ENCODE measurements around the gene GMDS.

Gene GMDS

DNA sequence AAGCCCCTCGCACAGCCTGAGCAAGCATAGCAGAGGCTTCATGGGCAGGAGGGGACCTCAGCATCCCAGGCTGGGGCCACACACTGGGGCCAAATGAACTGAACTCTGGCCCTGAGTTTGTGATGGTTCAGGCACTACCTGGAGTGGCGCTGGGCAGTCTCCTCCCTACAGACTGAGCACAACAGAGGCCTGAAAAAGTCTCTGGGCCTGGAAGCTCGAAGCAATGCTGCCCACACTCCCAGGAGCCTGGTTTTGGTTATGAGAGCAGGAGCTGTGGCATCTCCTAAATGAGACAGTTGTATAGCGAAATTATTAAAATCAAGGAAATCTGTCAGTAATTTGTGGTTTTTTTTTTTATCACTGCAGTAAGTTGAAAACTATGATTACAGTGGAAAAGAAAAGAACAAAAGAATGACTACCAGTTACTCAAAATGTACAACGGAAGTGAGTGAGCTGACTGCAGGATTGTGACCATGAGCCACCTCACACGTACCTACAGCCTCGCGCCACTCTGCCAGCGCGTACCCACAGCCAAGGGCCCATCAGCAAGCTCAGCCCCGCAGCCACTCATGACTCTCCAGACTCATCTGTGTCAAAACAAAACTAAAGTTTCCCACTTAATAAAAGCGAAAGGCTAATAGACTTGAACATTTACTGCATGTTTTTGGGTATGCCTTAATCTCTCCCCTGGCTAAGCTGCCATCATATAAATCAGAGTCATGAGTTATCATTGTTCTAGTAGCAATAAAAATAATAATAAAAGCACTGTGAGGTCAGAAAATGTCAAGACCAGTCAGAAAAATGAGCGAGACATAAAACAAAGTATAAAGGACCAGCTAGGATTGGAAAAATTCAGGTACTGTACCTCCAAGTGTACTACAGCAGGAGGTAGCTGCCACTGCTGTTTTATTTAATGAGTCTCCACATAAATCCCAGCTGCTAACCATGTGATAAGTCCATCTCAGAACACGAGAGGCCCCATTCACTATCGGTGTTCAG is 458.7 kb downstream of the GMDS start:
- TF ChIP-seq, protein P1, sequence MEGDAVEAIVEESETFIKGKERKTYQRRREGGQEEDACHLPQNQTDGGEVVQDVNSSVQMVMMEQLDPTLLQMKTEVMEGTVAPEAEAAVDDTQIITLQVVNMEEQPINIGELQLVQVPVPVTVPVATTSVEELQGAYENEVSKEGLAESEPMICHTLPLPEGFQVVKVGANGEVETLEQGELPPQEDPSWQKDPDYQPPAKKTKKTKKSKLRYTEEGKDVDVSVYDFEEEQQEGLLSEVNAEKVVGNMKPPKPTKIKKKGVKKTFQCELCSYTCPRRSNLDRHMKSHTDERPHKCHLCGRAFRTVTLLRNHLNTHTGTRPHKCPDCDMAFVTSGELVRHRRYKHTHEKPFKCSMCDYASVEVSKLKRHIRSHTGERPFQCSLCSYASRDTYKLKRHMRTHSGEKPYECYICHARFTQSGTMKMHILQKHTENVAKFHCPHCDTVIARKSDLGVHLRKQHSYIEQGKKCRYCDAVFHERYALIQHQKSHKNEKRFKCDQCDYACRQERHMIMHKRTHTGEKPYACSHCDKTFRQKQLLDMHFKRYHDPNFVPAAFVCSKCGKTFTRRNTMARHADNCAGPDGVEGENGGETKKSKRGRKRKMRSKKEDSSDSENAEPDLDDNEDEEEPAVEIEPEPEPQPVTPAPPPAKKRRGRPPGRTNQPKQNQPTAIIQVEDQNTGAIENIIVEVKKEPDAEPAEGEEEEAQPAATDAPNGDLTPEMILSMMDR (IDR thresholded peaks at IDR 0.05; ENCODE audit: insufficient read depth, low read depth, low read length, missing control alignments), result no peak
- no peak for DNase-seq (ENCODE audit: low read depth)
- no peak overlapping the region for H3K4me3 ChIP-seq (ENCODE audit: low read length)

DNA sequence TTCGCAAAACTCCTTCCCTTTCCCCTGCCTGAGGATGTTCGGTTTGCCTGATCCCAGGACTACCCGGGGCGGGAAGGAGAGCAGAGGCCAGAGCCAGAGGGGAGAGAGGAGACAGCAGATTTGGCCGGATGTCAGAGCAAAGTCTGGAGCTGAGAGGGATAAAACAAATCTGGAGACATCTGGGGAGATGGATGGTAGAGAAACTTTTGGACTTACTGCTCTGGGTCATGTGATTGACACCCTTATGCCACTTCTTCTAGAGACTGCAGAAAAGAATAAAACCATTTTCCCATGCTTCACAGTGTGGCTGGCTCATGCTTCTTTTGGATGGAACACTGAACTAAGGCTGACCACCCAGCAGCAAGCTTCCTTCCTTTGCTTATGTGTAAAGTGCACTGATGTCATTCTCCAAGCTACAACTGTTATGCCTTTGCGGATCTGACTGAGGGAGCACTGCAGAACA is 461.0 kb downstream of the GMDS start:
- no peak for DNase-seq (ENCODE audit: low read depth)
- H3K4me3 ChIP-seq (ENCODE audit: low read length), result no peak overlapping the region
- TF ChIP-seq, protein P1 (IDR thresholded peaks at IDR 0.05; ENCODE audit: insufficient read depth, low read depth, low read length, missing control alignments), result no peak

DNA sequence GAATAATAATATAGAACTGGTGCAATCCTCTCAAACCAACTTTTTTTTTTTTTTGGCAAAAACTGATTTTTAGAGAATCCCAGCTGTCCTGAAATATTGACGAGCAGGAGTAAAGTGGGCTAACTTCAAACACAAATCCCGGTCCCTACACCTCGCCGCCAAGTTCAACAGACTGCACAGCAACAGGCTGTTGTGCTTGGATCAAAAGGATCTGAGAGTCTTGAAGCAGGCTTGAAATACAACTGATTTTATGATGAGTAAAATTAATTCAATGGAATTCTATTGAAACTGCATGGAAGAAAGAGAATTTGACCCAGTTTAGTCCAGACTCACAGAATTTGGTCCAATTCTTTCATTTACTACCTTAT is 463.6 kb downstream of the GMDS start:
- H3K4me3 ChIP-seq (ENCODE audit: low read length), result no peak overlapping the region
- DNase-seq (ENCODE audit: low read depth), result no peak
- TF ChIP-seq, protein P1 (IDR thresholded peaks at IDR 0.05; ENCODE audit: insufficient read depth, low read depth, low read length, missing control alignments), result no peak

DNA sequence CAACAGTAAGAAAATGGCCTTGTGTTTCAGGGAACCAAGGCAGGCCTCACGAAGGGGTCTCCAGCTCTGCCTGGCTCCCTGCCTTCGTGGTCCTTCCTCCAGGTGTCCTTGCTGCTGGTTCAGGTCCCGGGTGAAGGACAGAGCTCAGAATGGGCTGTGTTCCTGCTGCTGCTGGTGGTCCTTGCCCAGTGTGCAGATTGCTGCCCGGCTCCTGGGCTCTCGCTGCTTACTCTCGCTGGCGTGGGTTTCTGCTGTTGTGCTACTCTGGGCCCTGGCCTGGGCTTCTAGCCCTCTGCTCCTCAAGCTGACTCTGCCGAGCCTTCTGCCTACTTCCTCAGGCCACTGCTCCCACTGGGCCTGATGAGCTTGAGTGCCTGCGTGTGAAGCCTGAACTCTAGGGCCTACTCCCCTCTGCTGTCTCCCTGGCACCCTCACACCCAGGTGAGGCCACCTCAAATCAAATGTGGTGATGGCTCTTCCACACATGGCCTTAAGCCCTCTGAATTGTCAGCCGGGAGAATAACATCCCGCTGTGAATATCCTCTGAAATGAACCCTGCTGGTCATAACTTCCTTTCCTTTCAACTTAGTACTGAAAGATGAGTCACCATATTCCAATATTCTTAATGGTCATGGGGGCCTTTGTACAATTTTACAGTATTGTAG is 464.1 kb downstream of the GMDS start:
- TF ChIP-seq, protein P1 (IDR thresholded peaks at IDR 0.05; ENCODE audit: insufficient read depth, low read depth, low read length, missing control alignments), result no peak
- H3K4me3 ChIP-seq (ENCODE audit: low read length), result no peak overlapping the region
- DNase-seq (ENCODE audit: low read depth), result no peak

DNA sequence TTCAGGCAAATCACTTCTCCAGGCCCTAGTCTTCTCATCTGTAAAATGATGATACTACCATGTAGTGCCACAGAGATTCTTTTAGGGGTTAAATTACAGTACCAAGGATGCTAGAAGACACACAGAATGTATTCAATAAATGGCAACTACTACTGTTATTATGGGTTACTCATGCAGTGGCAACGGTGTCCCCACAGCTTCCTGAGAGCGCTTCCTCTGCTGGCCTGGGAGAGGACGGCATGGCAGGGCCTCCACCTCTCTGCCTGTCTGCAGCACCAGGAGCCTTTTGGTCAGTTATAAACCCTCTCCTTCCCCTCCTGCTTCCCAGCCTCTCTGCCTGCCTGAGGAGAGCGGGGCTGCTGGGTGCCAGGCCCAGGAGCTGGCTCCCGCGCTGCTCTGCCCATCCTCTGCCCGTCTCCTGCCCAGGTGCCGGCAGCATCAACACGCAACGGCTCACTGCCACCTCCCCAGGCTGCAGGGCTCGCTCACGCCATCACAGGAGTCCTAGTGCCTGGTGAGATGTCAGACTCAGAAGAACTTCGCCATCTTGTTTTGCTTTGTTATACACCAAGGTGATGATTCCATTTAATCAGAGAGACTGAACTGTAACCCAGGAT is 465.0 kb downstream of the GMDS start:
- H3K4me3 ChIP-seq (ENCODE audit: low read length), result no peak overlapping the region
- TF ChIP-seq, protein P1 (IDR thresholded peaks at IDR 0.05; ENCODE audit: insufficient read depth, low read depth, low read length, missing control alignments), result no peak
- DNase-seq (ENCODE audit: low read depth), result no peak

DNA sequence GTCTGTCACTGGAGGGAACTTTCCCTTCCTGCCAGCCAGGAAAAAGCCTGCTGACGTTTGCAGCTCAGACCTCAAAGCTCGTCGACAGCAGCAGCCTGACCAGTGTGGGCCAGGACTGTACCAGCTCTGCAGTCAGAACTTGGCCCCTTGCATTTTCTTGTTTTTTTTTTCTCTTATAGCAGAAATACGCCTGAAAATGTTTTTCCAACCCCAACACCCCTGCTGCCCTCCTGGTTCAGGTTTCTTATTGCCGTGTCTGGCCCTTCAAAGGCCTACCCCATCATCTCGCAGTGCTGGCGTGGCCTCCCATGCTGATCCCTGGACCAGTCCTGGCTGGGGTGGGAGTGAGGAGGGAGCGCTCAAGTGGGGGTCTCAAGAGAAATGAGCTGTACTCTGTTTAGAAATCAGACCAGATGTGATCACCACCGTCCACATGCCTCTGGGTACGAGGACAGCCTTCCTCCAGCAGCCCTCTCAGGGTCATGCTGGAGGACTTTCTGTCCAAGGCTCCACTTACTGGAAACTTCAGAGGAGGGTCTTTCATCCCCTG is 466.6 kb downstream of the GMDS start:
- TF ChIP-seq, protein P1 (IDR thresholded peaks at IDR 0.05; ENCODE audit: insufficient read depth, low read depth, low read length, missing control alignments), result no peak
- no peak for DNase-seq (ENCODE audit: low read depth)
- H3K4me3 ChIP-seq (ENCODE audit: low read length), result no peak overlapping the region

Measured in epithelial cell of esophagus (primary cell).